HEK293T (cell line): ENCODE results near the gene ZFR2.

Source experiments
- ELF4 ChIP-seq: fragments of 450-650 bp; IDR thresholded peaks from 2 replicates; pipeline ENCODE4 v1.6.1; 2017; ENCODE audit warnings: antibody characterized with exemption
- FOXA1 ChIP-seq: fragments of 450-650 bp; IDR thresholded peaks from 2 replicates; pipeline ENCODE4 v1.6.1; 2016; ENCODE audit warnings: mild to moderate bottlenecking
- FOXK2 ChIP-seq: fragments of 450-650 bp; IDR thresholded peaks from 2 replicates; pipeline ENCODE4 v1.6.1; 2016; ENCODE audit warnings: mild to moderate bottlenecking
- NFRKB ChIP-seq: fragments of 450-650 bp; IDR thresholded peaks from 2 replicates; pipeline ENCODE4 v1.6.1; 2016; ENCODE audit warnings: mild to moderate bottlenecking, moderate library complexity
- PKNOX1 ChIP-seq: fragments of 450-650 bp; IDR thresholded peaks from 2 replicates; pipeline ENCODE4 v1.6.1; 2016
- TARDBP ChIP-seq: fragments of 450-650 bp; IDR thresholded peaks from 2 replicates; pipeline ENCODE4 v1.6.1; 2016

- TF ChIP-seq ELF4 (no peak), FOXA1 (no peak), NFRKB (no peak), TARDBP (no peak), PKNOX1 (no peak), FOXK2 (no peak)
Observed at GRCh38 chr19:3898426-3898825, 29.6 kb upstream of the ZFR2 start.
